HG03460 (cell line): ENCODE data around the gene DPP7.

ENCODE experiments used
- ATAC-seq: cut with Tn5 transposase; IDR thresholded peaks from one replicate; pipeline ENCODE4 v1.9.1; 2021; ENCODE audit not compliant: unreplicated experiment

Gene DPP7

DNA sequence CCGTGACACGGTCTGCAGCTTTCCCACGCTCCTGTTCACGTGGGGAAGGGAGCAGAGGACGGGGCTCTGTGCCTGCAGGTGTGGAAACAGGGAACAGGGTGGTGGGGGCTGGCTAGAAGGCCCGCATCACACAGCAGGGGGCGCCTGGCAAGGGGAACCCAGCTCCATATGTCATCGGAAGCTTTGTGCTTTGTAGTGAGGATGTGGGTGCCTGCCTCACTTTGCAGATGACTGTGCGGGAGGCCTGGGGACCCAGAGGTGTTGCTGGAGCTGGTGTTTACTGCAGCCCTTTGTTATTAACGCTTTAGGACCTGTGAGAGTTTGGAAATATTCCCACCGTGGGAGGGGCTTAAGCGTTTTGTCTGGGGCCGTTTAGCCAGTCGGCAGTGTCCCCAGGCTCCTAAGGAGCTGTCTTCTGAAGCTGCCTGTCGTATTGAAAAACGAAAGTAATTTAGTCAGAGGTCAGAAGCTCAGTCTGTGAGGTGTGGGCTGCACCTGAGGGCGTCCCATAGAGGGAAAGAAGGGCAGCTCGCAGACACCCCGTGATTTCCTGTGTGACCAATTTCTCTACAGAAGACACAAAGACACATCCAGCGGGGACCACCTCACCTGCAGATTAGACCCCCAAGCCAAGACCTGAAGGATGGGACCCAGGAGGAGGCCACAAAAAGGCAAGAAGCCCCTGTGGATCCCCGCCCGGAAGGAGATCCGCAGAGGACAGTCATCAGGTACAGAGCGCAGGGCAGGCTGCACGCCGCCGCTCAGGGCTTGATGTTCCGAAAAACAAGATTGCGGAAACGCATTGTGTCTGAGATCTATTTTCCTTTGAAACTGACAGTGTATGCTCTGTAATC is 18.6 kb downstream of the DPP7 start:
- no peak for ATAC-seq

DNA sequence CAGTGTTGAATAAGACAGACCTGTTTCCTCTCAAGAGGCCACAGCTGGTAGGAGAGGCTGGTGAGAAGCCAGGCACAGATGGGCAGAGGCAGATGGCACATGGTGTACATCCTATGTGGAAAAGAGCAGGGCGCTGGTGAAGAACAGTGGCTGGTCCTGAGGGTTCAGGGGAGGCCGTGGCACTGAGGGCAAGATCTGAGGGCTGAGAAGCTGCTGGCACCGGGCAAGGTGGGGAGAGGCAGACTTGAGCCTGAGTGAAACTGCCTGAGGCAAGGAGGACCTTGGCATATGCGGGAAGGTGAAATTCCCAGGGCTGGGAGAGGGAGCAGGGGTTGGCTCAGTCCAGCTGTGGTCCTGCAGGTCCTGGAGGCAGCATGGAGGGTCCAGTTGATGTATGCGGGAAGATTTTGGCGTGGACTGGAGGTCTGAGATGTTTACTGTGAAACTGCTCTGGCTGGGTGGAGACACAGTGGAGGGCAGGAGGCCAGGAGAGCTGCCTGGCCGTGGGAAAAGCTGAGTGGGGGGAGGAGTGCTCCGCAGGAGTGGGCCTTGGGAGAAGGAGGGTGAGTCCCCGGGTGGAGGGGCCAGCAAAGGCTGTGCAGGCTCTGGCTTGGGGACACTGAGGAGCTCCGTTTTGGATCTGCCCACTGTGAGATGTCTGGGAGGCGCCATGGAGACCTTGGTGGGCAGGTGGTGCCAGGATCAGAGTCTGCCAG is 25.1 kb downstream of the DPP7 start:
- no peak for ATAC-seq

DNA sequence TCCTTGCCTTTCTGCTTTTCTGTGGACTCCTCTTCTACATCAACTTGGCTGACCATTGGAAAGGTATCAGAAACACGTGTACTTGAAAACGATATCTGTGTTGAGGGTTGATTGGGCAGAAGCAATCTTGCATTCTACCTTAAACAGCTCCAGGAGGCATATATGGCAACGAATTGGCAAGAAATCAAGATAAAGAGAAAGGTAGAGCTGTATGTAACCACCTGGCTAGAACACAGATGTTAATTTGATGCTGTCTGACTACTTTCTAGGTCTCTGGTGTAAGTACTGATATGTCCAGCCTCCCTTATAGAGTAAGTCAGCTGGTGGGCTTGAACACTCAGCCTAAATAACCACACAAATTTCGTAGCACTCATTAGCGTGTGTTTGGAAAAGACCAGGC is 26.4 kb downstream of the DPP7 start:
- ATAC-seq: no peak

DNA sequence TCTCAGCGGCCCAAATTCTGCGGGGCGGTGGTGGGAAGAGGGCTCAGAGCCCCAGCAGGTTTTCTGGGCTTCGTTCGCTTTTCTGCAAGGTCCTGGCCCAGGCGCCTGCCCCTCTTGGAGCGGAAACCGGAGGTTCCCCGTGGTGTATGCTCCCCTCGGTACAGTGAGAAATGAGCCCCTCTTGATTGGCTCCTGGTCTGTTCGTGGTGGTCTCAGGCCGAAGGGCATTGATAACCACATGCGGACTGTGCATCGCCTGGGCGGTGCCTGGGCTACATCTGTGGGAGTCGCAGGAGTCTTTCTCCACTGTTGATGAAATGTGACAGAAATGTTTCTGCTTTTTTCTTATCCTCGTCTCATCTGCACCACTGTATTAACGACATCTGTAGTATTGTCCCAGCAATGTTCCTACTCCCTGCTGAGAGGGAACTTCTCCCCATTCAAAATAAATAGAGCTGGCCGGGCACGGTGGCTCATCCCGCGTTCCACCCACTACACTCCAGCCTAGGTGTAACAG is 27.1 kb downstream of the DPP7 start:
- ATAC-seq: peak; percentile 2

DNA sequence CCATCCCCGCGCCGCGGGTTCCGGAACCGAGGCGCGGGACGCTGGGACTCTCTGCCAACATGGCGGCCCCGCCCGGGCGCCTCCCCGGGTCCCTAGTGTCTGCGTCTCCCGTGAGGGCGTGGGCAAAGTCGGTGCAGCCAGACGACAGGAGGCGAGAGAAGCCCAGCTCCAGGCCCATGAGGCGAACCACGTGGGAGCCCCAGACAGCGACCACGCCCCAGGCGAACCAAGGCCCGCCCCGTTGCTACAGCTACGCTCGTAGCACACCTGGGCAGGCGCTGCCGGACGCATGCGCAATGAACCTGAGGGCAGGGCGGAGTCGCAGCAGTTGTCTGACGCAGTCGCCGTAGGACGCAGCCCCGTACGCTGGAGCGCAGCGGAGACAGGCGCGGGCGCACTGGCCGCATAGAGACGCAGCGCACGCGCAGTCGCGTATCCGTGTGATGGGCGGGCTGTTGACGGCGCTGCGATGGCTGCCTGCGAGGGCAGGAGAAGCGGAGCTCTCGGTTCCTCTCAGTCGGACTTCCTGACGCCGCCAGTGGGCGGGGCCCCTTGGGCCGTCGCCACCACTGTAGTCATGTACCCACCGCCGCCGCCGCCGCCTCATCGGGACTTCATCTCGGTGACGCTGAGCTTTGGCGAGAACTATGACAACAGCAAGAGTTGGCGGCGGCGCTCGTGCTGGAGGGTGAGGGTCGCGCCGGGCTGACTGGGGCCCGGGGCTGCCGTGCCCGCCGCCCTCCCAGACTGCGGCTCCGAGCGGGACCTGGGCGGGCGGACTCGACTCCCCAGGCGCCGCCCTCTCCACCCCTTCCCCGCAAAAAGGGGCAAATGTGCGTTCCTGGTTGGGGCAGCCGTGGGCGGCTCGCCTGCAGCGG is 27.8 kb downstream of the DPP7 start, which contains the start of gene MAN1B1:
TSS of gene MAN1B1 (plus strand) at position 455 of the 878 bp plus-strand sequence. CDS start at position 470, 15 bp downstream.
- ATAC-seq: peak; percentile 73

DNA sequence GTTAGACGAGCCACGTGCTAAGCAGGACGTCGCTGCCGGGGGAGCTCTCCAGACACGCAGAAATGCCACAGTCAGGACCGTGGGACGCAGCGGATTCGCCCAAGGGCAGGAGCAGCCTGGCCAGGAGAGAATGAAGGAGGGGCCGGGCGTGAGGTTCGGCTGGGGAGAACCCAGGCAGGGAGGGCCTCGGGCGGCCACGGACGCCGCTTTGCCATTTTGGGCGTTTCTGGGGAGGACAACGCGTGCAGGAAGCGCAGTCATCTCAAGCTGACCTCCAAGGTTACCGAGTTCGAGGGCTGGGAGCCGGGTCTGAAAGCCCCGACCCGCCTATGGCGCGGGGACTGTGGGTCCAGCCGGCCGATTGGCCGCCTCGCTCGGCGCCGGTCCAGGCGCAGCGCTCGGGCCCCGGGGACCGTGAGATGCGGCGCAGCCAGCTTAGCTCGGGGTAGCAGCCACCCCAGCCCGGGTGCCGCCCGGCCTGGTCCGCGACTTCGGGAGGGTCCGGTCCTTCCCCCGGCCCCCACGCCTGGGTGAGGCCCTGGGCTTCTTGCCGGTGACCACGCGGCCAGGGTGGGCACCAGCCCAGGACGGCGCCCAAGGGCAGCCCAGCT is 28.5 kb downstream of the DPP7 start:
- peak; percentile 1 for ATAC-seq

DNA sequence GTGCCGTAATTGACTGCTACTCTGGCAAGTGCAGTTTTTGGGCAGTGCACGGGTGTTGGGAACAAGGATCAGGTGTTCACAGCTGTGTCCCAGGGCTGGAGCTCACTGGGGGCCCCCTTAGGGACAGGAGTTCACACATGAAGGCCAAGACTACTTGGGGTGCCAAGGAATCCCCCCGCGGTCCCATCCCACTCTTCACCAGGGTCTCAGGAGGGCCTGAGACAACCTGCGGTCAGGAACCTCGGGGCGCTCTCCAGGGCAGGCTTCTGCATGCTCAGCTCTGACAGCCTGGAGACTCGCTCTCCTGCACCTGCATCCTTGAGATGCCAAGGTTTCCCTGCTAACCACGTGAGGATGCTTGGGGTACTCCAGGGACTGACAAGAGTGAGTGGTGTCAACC is 30.0 kb downstream of the DPP7 start:
- no peak for ATAC-seq

DNA sequence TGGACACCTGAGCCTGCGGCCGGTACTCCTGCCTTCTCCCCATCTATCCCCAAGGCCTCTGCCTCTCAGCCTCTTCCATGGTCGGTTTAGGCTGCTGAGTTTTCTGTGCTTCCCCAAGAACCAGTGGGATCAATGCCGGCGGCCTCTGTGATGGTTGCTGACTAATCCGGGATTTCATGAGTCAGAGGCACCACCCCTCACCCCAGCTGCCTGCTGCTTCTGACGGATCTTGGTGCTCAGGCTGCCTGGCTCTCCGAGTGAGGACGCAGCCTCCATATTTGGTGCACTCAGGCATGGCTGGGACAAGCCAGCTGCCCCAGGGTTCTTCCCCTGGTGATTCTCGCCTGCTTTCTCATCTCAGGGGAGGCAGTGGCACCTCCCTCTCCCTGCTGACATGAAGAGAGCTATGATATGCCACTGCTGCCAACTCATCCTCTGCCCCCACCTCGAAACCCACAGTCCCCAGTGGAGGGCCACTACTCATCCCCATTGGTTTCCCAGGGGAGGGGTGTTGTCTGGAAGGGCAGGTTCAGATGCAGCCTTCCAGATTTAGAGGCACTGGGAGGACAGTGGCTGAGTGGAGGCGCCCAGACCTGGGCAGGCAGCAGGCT is 31.0 kb downstream of the DPP7 start:
- no peak for ATAC-seq

DNA sequence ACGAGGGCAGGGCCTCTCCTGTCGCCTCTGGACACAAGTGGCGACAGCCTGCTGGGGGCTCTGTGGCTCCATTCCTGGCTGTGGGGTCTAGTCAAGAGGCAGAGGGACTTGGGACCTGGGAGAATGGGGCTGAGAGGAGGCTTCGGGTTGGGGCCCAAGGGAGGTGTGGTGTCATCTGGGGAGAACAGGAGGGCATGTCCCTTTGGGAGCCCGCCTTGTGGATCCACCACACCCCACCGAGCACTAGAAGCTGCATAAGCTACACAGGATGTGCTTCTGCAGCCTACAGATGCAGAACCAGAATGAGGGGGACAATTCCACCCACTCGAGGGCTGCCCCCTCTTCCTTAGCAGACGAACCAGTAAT is 31.6 kb downstream of the DPP7 start:
- no peak for ATAC-seq

DNA sequence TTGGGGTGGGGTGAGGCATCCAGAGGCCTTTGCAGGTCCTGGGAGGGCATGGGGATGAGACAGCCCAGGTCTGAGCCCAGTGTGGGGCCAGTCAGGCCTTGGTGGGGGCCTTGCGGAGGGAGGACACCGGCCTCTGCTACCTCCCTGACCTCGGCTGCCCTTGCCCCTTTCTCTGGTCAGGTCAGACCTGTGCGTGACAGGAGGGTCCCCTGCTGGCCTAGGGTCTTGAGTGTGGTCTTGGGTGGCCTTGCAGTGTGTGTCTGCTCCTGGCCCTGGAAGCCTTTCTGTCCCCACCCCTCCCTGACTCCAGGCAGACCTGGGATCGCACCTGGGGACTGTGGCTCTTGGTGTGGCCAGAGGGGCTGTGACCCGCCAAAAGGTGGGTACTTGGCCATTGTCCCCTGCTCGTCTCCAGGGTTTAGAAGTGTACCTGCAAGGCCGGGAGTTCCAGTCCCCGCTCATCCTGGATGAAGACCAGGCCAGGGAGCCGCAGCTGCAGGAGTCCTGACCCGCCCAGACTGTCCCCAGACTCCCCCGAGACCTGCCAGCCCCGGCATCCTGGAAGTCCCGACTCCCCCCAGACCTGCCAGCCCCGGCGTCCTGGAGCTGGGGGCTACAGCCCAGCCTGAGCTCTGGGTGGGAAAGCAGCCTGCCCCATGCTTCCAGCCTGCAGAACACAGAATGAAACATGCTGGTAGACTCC is 32.2 kb downstream of the DPP7 start:
- no peak for ATAC-seq

DNA sequence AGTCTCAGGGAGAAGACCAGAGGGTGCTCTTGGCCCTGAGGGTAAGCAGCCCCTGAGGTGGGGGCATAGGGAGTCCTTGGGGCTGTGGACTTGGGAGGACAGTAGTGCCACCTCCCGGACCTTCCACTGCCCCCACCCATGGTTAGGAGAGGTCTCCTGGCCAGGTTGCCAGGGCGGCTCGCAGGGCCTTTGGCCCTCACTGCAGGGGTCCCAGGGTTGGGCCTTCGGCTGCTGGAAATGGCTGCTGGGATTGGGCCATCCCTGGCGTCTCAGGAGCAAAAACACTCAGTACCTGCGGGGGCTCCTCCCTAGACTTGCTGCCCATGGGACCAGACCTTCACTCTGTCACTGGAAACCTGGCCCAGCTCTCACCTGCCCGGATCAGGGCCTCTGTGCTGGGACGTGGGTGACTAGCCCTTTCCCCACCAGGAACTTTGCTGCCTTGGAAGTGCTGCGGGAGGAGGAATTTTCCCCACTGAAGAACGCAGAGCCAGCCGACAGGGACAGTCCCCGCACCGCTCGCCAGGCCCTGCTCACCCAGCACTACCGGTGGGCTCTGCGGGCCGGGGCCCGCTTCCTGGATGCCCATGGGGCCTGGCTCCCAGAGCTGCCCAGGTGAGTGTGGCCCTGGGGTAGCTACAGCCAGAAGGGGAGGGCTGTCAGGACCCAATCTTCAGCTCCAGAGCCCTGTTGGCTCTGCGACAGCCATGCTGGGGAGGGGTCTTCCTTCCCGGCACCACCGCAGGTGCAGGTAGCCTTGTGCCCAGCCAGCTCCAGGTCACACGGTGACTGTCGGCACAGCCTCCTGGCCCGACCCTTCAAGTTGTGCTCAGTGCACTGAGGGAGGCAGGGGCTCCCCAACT is 34.0 kb downstream of the DPP7 start:
- no peak for ATAC-seq

DNA sequence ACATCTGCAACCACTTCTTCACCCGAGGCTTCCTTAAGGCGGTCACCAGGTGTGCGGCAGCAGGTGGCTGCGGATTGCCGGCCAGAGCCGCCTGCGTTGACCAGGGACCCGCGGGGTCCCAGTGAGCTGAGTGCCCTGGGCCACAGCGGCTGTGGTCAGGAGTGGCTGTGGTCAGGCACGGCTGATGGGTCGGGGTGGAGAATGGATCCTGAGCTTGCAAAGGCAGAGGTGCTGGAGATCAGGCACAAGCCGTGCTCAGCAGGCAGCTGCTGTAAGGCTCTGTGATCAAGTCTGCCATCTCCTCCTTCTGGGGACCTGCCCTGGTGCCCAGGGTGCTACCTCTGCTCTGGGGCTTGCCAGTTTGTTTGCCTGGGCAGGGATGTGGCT is 35.1 kb downstream of the DPP7 start:
- ATAC-seq: no peak

DNA sequence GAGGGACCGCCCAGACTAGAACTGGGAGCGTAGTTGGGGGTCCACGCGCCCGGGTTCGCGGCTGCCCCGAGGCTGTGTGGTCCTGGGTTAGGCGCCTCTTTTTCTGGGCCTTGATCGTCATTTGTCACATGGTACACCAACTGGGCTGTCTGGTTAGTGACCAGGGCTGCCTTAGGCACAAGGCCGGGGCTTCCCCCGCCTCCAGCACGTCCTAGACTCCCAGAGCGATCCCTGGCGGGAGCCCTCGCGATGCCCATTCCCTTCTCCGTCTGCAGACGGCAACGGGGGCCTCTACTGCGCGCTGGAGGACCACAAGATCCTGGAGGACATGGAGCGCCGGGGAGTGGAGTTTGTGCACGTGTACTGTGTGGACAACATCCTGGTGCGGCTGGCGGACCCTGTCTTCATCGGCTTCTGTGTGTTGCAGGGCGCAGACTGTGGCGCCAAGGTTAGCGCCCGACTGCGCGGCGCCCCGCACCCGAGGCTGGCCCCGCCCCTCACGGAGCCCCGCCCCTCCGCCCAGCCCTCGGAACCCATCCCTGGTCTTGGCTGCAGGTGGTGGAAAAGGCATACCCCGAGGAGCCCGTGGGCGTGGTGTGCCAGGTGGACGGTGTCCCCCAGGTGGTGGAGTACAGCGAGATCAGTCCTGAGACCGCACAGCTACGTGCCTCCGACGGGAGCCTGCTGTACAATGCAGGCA is 35.7 kb downstream of the DPP7 start:
- ATAC-seq: no peak

DNA sequence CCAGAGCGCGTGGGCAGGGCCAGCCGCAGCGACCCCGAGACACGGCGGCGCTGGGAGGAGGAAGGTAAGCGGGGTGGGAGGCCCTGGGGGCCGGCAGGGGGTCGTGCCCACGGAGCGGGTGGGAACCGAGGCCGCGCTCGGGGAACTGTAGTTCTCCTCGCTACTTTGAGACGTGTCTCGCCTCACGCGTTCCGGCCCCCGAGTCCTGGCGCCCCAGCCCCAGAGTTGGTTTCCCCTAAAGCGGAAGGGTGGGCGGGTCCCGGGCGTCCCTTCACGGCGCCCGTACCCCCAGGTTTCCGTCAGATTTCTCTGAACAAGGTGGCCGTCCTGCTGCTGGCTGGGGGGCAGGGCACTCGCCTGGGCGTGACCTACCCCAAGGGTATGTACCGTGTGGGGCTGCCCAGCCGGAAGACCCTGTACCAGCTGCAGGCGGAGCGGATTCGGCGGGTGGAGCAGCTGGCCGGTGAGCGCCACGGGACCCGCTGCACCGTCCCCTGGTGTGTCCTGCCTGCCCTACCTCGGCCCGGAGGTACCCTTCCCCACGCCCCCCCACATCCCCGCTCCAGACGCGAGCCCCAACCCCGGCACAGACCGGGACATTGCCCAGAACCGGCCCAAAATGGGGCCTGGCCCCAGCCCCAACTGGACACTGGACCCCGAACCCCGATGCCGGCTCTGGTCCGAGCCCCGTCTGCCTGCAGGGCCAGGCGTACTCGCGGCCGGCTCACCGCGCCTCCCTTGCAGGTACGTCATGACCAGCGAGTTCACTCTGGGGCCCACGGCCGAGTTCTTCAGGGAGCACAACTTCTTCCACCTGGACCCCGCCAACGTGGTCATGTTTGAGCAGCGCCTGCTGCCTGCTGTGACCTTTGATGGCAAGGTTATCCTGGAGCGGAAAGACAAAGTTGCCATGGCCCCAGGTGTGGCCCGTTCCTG is 36.5 kb downstream of the DPP7 start:
- ATAC-seq: peak; percentile 29

DNA sequence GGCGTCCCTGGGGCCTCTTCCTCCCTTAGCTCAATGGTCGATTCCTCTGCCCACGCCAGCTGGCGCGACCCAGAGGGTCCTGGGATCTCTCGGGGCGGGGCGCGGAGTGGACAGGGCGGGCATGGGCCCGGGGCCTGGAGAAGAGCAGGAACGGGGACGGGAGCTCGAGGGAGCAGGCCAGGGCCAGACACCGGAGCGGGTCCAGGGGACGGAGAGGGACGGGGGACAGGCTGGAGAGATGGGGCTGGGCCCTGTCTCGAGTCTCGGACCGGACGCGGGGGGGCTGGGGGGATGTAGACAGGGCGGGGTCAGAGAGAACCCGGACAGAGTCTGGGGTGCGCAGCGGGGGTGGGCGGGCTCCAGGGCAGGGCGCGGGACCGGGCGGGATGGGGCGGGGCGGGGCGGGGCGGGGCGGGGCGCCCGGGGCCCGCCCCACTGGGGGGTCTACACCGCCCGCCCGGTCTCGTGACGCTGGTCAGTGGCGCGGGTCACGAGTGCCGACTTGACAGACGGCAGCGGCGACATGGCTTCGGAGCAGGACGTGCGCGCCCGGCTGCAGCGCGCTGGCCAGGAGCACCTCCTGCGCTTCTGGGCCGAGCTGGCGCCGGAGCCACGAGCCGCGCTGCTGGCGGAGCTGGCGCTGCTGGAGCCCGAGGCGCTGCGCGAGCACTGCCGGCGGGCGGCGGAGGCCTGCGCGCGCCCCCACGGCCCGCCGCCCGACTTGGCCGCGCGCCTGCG is 37.4 kb downstream of the DPP7 start, which contains the start of gene UAP1L1:
TSS of gene UAP1L1 (plus strand) at position 508 of the 738 bp plus-strand sequence. CDS start at position 524, 16 bp downstream.
- ATAC-seq: peak; percentile 55

DNA sequence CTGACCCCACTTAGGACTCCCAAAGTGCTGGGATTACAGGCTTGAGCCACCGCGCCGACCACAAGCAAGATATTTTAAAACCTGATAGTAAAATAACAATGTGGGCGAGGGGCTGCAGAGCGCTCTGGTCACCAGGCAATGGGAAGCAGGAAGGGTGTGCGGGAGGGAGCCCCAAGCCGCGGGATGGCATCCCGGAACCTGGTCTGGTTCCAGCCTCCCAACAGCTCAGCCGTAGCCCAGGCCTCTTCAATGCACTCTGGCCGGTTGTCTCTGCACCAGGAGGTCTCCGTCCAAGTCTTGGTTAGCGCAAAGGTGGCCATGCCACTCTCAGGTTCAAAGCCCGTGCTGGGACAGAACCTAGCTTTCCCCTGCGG is 37.9 kb downstream of the DPP7 start:
- ATAC-seq: no peak
